A549 treated with CORT108297 at 1 μM for 4 hours (cell line): ENCODE measurements around the gene RMDN2. TPM values are rescaled to one million over a fixed set of nuclear protein-coding genes. Genes with fewer than 3 reads are reported as not detected.

Experiments
- total RNA-seq: library from RNA; stranded (reverse); fragments of 200-300 nt; extraction: Qiagen RNA extraction; gene quantifications from 5 replicates; pipeline ENCODE4 v1.2.3, GENCODE V29; 2022

RMDN2 gene
- total RNA-seq = 4.2 to 5.4 TPM (median 4.3 TPM) in 5 replicates

GRCh38 chr2:37925063-37925897, at the start of gene RMDN2:
Gene RMDN2, plus strand, starts transcription at chr2:37925287. Its CDS starts 3,991 bp downstream, at chr2:37929278.

Other genes with a start within 250 kb of the RMDN2 start
- 6.9 to 8.1 TPM (median 7.8 TPM) in 5 replicates for gene CYP1B1, start 150.9 kb downstream of the RMDN2 start, total RNA-seq